Measurements from ENCODE around the gene ACP6.
"Not testable (repeated sequence)": the region's sequence is repeated elsewhere in the genome, so short reads cannot be mapped to it uniquely, and the experiment has no call there.

Gene ACP6

GRCh38 chr1:147620543-147620942, 49.8 kb downstream of the ACP6 start:
- no peak for DNase-seq (ENCODE audit: low read depth, low spot score)
- Histone ChIP-seq H3K27ac (no peak overlapping the region), H3K36me3 (ENCODE audit: insufficient read depth, low read length) (peaks cover 73% of the 10 kb centered on the region), H3K9me3 (ENCODE audit: low read depth, low read length) (no peaks in the 10 kb centered on the region), H3K9ac (ENCODE audit: insufficient read length) (no peak overlapping the region), H3K4me3 (no peak overlapping the region)
- no peak for TF ChIP-seq POLR2AphosphoS5 (IDR thresholded peaks at IDR 0.05; ENCODE audit: borderline replicate concordance, low read depth, low read length)
- no peak for TF ChIP-seq FOXP2 (optimal IDR thresholded peaks at IDR 0.05; ENCODE audit: control extremely low read depth, extremely low read length, insufficient read depth)
- TF ChIP-seq EZH2 (IDR thresholded peaks at IDR 0.05): no peak

DNA sequence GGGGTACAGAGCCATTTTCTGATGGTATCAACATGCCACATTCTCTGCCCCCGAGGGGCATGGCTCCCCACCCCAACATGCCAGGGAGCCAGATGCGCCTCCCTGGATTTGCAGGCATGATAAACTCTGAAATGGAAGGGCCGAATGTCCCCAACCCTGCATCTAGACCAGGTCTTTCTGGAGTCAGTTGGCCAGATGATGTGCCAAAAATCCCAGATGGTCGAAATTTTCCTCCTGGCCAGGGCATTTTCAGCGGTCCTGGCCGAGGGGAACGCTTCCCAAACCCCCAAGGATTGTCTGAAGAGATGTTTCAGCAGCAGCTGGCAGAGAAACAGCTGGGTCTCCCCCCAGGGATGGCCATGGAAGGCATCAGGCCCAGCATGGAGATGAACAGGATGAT, 50.6 kb downstream of the ACP6 start:
- Histone ChIP-seq H3K27ac (no peak overlapping the region), H3K4me3 (no peak overlapping the region), H3K36me3 (ENCODE audit: insufficient read depth, low read length) (peaks cover 79% of the 10 kb centered on the region), H3K9me3 (ENCODE audit: low read depth, low read length) (no peaks in the 10 kb centered on the region), H3K9ac (ENCODE audit: insufficient read length) (no peak overlapping the region)
- TF ChIP-seq FOXP2 (optimal IDR thresholded peaks at IDR 0.05; ENCODE audit: control extremely low read depth, extremely low read length, insufficient read depth) (no peak), EZH2 (IDR thresholded peaks at IDR 0.05) (no peak), POLR2AphosphoS5 (IDR thresholded peaks at IDR 0.05; ENCODE audit: borderline replicate concordance, low read depth, low read length) (no peak)
- DNase-seq (ENCODE audit: low read depth, low spot score): no peak

DNA sequence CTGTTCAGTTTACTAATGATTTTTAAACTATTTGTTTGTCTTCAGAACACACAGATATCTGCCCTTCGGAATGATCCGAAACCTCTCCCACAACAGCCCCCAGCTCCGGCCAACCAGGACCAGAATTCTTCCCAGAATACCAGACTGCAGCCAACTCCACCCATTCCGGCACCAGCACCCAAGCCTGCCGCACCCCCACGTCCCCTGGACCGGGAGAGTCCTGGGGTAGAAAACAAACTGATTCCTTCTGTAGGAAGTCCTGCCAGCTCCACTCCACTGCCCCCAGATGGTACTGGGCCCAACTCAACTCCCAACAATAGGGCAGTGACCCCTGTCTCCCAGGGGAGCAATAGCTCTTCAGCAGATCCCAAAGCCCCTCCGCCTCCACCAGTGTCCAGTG, 51.6 kb downstream of the ACP6 start:
- Histone ChIP-seq H3K27ac (no peak overlapping the region), H3K9me3 (ENCODE audit: low read depth, low read length) (no peaks in the 10 kb centered on the region), H3K4me3 (no peak overlapping the region), H3K36me3 (ENCODE audit: insufficient read depth, low read length) (peaks cover 80% of the 10 kb centered on the region), H3K9ac (ENCODE audit: insufficient read length) (no peak overlapping the region)
- DNase-seq (ENCODE audit: low read depth, low spot score): no peak
- TF ChIP-seq FOXP2 (optimal IDR thresholded peaks at IDR 0.05; ENCODE audit: control extremely low read depth, extremely low read length, insufficient read depth): no peak
- TF ChIP-seq EZH2 (IDR thresholded peaks at IDR 0.05): no peak

GRCh38 chr1:147618077-147618569, 52.2 kb downstream of the ACP6 start:
- Histone ChIP-seq H3K27ac (no peak overlapping the region), H3K36me3 (ENCODE audit: insufficient read depth, low read length) (peaks cover 87% of the 10 kb centered on the region), H3K9me3 (ENCODE audit: low read depth, low read length) (no peaks in the 10 kb centered on the region), H3K9ac (ENCODE audit: insufficient read length) (no peak overlapping the region), H3K4me3 (no peak overlapping the region)
- DNase-seq (ENCODE audit: low read depth, low spot score): no peak
- TF ChIP-seq FOXP2 (optimal IDR thresholded peaks at IDR 0.05; ENCODE audit: control extremely low read depth, extremely low read length, insufficient read depth): no peak
- no peak for TF ChIP-seq POLR2AphosphoS5 (IDR thresholded peaks at IDR 0.05; ENCODE audit: borderline replicate concordance, low read depth, low read length)

- not testable (repeated sequence) for DNase-seq (ENCODE audit: low read depth, low spot score); H3K27ac ChIP-seq; H3K9me3 ChIP-seq (ENCODE audit: low read depth, low read length); H3K4me3 ChIP-seq; H3K9ac ChIP-seq (ENCODE audit: insufficient read length)
- H3K36me3 ChIP-seq (ENCODE audit: insufficient read depth, low read length): peaks cover 95% of the 10 kb centered on the region
Measured at GRCh38 chr1:147614966-147615365, 55.4 kb downstream of the ACP6 start.

- Histone ChIP-seq H3K4me3 (no peak overlapping the region), H3K9me3 (ENCODE audit: low read depth, low read length) (no peaks in the 10 kb centered on the region), H3K36me3 (ENCODE audit: insufficient read depth, low read length) (peaks cover 87% of the 10 kb centered on the region), H3K9ac (ENCODE audit: insufficient read length) (no peak overlapping the region), H3K27ac (no peak overlapping the region)
- TF ChIP-seq FOXP2 (optimal IDR thresholded peaks at IDR 0.05; ENCODE audit: control extremely low read depth, extremely low read length, insufficient read depth): no peak
- TF ChIP-seq POLR2AphosphoS5 (IDR thresholded peaks at IDR 0.05; ENCODE audit: borderline replicate concordance, low read depth, low read length): no peak
- no peak for TF ChIP-seq EZH2 (IDR thresholded peaks at IDR 0.05)
- DNase-seq (ENCODE audit: low read depth, low spot score): no peak
Measured at GRCh38 chr1:147613506-147613905, 56.8 kb downstream of the ACP6 start.

GRCh38 chr1:147612366-147612765, 58.0 kb downstream of the ACP6 start:
- Histone ChIP-seq H3K36me3 (ENCODE audit: insufficient read depth, low read length) (peaks cover 83% of the 10 kb centered on the region), H3K27ac (no peak overlapping the region), H3K9ac (ENCODE audit: insufficient read length) (no peak overlapping the region), H3K4me3 (no peak overlapping the region), H3K9me3 (ENCODE audit: low read depth, low read length) (no peaks in the 10 kb centered on the region)
- TF ChIP-seq EZH2 (IDR thresholded peaks at IDR 0.05) (no peak), FOXP2 (optimal IDR thresholded peaks at IDR 0.05; ENCODE audit: control extremely low read depth, extremely low read length, insufficient read depth) (no peak), POLR2AphosphoS5 (IDR thresholded peaks at IDR 0.05; ENCODE audit: borderline replicate concordance, low read depth, low read length) (no peak)
- DNase-seq (ENCODE audit: low read depth, low spot score): no peak

DNA sequence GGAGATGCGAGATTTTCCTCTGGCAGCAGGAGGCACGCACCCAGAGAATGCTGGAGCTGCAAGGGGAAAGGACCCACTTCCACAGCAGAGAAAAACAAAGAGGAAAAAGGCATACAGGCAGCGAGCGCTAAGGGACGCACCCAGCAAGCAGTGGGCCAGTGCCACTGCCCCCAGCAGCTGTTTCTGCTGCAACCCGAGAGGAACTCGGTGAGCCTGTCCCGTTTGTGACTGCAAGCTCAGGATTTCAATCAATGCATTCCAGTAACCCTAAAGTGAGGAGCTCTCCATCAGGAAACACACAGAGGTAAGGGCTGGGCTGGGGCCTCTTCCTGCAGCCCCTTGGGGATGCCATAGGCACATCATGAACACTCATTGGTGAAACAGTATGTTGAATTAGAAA, 58.7 kb downstream of the ACP6 start:
- DNase-seq (ENCODE audit: low read depth, low spot score): no peak
- peaks cover 83% of the 10 kb centered on the region for H3K36me3 ChIP-seq (ENCODE audit: insufficient read depth, low read length)
- no peak for TF ChIP-seq EZH2 (IDR thresholded peaks at IDR 0.05)
- TF ChIP-seq POLR2AphosphoS5 (IDR thresholded peaks at IDR 0.05; ENCODE audit: borderline replicate concordance, low read depth, low read length): no peak
- no peak for TF ChIP-seq FOXP2 (optimal IDR thresholded peaks at IDR 0.05; ENCODE audit: control extremely low read depth, extremely low read length, insufficient read depth)
- no peak overlapping the region for H3K9ac ChIP-seq (ENCODE audit: insufficient read length)
- no peak overlapping the region for H3K4me3 ChIP-seq
- H3K9me3 ChIP-seq (ENCODE audit: low read depth, low read length): no peaks in the 10 kb centered on the region
- no peak overlapping the region for H3K27ac ChIP-seq

DNA sequence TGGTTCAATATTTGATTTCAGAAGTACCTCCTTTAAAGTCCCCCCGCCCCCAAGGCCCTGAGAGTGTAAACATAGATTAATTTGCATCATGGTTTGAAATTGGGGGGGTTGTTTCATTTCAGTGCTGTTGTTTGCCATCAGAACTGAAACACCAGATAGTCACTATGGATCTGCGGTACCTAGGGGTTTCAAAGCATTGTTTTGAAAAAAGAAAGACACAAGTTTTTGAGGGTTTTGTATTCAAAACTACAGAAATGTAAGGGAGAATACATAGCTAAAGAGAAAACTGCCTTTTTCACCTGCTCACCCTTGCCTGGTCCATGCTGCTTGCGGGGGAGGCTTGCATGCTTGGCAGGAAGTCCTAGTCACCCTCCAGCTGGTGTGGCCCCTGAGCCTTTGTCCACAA, 59.3 kb downstream of the ACP6 start:
- Histone ChIP-seq H3K4me3 (no peak overlapping the region), H3K36me3 (ENCODE audit: insufficient read depth, low read length) (peaks cover 85% of the 10 kb centered on the region), H3K9ac (ENCODE audit: insufficient read length) (no peak overlapping the region), H3K27ac (no peak overlapping the region), H3K9me3 (ENCODE audit: low read depth, low read length) (no peaks in the 10 kb centered on the region)
- DNase-seq (ENCODE audit: low read depth, low spot score): no peak
- TF ChIP-seq FOXP2 (optimal IDR thresholded peaks at IDR 0.05; ENCODE audit: control extremely low read depth, extremely low read length, insufficient read depth) (no peak), EZH2 (IDR thresholded peaks at IDR 0.05) (no peak), POLR2AphosphoS5 (IDR thresholded peaks at IDR 0.05; ENCODE audit: borderline replicate concordance, low read depth, low read length) (no peak)
